Measurements from ENCODE around the gene PRUNE2.

GRCh38 chr9:76654051-76654461, 251.9 kb downstream of the PRUNE2 start:
- TF ChIP-seq JUND (IDR thresholded peaks at IDR 0.05), result no peak
- TF ChIP-seq ATF3 (IDR thresholded peaks at IDR 0.05), result no peak
